NCI-H345 treated with DMSO at 0.1 percent for 48 hours (cell line): ENCODE results near the gene NPRL2.
"Not testable (repeated sequence)": the region's sequence is repeated elsewhere in the genome, so short reads cannot be mapped to it uniquely, and the experiment has no call there.

Source experiments
- DNase-seq: peaks from one replicate; lab custom pipeline; 2025; ENCODE audit not compliant: unreplicated experiment; lab: John Stamatoyannopoulos, UW

The NPRL2 gene

DNA sequence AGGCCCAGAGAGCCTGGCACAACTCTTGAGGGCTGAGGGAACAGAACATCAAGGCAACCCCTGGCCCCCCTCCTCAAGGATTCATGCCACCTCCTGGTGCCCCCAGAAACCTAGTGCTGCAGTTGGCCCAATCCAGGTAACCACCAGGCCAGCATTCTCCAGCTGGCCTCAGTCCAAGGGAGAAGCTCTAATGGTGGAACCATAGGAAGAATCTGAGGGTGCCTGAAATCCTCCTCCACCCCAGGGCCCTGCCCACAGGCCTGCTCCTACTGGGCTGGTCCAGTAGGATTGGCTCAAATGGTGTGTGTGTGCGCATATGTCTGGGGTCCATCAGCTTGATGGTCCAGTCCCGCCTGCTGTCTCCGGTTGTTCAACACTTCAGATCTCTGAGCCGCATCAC lies 35.8 kb downstream of the NPRL2 start:
- DNase-seq, result no peak

DNA sequence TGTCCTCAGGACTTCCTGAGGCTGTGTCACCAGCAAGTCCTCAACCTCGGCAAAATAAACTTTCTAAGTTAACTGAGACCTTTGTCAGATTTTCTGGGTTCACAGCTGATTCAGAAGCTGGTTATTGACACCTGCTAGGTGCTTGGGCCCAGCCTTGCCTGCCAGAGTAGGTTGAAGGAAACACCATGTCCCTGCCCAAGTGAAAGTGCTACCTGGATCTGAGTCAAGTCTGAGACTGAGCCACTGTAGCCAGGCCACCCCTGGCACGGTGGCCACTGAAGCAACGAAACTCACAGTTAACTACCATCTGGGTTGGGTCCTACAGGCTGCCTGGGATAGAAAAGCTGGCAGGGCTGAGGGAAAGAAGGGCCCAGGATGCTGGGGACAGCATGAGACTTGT lies 36.2 kb downstream of the NPRL2 start:
- DNase-seq, result no peak

DNA sequence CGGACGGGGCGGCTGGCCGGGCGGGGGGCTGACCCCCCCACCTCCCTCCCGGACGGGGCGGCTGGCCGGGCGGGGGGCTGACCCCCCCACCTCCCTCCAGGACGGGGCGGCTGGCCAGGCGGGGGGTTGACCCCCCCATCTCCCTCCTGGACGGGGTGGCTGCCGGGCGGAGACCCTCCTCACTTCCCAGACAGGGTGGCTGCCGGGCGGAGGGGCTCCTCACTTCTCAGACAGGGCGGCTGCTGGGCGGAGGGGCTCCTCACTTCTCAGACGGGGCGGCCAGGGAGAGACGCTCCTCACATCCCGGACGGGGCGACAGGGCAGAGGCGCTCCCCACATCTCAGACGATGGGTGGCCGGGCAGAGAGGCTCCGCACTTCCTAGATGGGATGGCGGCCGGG lies 38.5 kb downstream of the NPRL2 start:
- not testable (repeated sequence) for DNase-seq

- no peak for DNase-seq
These were observed 46.0 kb downstream of the NPRL2 start for GRCh38 chr3:50304601-50305000.

- no peak for DNase-seq
These were observed 47.4 kb downstream of the NPRL2 start, which contains the start of gene HYAL1 for GRCh38 chr3:50303013-50303815. TSS of gene HYAL1 (minus strand) at chr3:50303574. CDS start at chr3:50302956, 618 bp downstream.

GRCh38 chr3:50302095-50303012 lies 48.2 kb downstream of the NPRL2 start:
- no peak for DNase-seq

DNA sequence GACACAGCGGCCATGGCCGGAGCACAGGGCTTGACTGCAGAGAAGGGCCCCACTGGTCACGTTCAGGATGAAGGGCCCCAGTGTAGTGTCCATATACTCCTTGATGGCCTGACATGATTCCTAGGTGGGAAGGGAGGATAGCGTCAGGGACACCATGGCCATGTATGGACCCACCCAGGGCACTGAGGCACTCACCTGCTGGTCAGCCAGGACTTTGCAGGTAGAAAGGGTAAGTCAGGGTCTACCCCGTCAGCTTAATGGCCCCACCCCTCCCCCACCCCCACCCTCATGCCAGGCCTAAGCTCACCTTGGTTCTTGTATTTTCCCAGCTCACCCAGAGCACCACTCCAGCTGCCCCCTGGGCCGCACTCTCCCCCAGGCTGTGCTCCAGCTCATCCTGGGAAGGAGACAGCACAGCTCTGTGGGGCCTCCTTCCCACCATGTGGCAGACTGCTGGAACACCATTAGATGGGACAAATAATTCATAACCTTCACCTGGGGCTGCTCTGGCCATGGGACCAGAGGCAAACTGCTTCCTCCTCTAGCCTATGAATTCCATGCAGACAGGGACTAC lies 49.8 kb downstream of the NPRL2 start:
- no peak for DNase-seq

DNA sequence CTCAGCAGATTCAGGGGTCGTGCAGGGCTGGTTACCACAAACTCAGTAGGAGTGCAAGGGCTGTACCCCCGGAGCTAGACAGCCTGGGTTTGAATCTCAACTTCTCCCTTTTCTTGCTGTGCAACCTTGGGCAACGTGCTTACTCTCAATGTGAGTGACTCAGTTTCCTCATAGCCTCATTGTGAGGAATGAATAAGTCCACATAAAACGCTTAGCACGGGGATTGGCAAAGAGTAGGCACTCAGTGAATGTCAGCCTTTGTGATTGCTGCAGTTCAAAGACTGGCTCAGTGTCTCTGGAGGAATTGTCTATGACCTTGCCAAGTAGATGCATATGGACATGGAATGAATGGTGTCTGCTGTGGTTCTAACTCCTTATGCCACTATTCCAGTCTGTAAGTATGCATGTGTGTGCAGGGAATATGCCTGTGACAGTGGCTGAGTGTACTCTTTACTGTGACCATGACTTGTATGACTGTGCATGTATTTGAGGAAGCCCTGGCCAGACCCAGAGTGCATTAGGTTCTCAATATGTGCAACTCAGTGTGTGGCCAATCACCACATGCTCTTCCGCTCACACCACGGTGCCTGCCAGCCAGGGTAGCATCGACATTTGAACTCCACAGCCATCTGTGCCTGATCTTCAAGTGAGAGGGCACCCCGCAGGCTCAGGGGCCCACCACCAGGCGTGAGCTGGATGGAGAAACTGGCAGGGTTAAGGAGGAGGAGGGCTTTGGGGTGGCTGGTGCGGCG lies 50.5 kb downstream of the NPRL2 start:
- DNase-seq, result no peak

DNA sequence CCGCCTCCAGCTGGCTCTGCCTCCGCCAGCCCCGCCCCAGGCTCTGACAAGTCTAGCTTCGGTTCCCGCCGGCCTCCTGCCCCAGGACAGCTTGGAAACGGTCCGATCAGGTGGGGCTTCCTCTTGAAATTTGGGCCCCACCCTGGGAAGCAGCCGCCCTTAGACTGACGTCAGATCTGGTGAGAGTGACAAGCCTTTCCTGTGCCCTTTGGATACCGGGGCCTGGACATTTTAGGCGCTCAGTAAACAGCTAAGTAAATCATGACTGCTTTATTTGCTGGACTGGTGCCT lies 51.0 kb downstream of the NPRL2 start:
- no peak for DNase-seq

- DNase-seq, result peak; percentile 91
These were observed 51.5 kb downstream of the NPRL2 start, which contains the start of the genes HYAL3 and NAA80 for GRCh38 chr3:50298836-50299637. TSS of gene HYAL3 (minus strand) at chr3:50299405. CDS start at chr3:50295602, 3,803 bp downstream. TSS of gene NAA80 (minus strand) at chr3:50299405. CDS start at chr3:50297463, 1,942 bp downstream.

- DNase-seq, result no peak
These were observed 52.5 kb downstream of the NPRL2 start for GRCh38 chr3:50297896-50298725.

DNA sequence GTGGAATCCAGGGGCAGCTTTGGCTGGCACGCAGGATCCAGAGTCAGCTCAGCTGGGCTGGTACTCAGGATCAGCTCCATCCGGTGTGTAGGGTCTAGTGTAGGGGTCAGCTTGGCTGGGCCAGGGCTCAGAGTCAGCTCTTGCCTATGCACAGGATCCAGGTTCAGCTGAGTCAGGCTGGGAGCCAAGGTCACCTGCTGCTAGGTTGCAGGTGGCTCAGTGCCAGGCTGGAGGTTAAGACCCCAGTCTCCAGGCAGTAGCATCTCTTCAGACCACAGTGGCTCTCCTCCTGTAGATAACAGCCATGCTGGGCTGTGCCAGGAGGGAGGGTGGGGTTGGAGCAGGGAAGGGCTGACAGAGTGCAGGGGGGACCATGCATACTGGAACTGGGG lies 53.2 kb downstream of the NPRL2 start:
- DNase-seq, result no peak
